GM19467 (cell line): ENCODE measurements around the gene S100A7A.
"Not testable (repeated sequence)": the region's sequence is repeated elsewhere in the genome, so short reads cannot be mapped to it uniquely, and the experiment has no call there.

ENCODE experiments used
- ATAC-seq: cut with Tn5 transposase; IDR thresholded peaks from one replicate; pipeline ENCODE4 v1.9.1; 2021; ENCODE audit warnings: mild to moderate bottlenecking, moderate library complexity; ENCODE audit not compliant: unreplicated experiment

Gene S100A7A

GRCh38 chr1:153395136-153395685 lies 21.1 kb upstream of the S100A7A start:
- ATAC-seq = no peak

DNA sequence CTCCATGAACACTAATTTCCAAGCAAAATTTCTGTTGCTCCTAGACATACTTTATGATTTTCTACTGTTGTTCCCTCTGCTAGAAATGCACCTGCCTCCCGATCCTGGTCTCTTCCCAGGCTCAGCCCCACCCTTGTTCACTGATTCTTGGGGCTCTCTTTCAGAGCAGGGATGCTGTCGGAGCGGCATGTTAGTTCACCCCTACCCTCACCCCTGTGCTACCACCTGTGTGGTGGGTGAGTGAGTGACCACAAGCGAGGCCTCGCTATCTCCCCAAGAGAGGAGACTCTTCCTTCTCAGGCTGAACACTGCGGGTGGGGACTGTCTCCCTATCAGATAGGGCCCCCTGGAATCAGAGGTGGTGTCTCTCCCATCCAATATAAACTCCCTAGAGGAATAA lies 20.5 kb upstream of the S100A7A start:
- ATAC-seq = no peak

DNA sequence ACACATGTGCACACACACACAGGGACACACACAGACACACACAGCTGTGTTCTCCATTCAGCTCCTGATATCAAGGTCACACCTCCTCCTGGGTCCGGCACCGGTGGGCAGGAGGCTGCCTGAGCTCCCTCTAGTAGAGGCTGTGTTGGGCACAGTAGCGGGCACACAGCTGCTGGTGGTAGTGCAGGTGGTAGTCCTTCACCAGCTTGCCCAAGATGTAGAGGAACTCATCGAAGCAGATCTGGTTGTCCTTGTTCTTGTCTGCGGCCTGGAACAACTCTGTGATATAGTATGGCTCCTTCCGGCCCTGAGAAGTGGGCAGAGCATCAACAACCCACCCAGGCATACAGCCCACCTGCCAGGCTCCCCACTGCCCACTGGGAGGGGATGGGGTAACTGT lies 19.9 kb upstream of the S100A7A start:
- ATAC-seq = no peak

DNA sequence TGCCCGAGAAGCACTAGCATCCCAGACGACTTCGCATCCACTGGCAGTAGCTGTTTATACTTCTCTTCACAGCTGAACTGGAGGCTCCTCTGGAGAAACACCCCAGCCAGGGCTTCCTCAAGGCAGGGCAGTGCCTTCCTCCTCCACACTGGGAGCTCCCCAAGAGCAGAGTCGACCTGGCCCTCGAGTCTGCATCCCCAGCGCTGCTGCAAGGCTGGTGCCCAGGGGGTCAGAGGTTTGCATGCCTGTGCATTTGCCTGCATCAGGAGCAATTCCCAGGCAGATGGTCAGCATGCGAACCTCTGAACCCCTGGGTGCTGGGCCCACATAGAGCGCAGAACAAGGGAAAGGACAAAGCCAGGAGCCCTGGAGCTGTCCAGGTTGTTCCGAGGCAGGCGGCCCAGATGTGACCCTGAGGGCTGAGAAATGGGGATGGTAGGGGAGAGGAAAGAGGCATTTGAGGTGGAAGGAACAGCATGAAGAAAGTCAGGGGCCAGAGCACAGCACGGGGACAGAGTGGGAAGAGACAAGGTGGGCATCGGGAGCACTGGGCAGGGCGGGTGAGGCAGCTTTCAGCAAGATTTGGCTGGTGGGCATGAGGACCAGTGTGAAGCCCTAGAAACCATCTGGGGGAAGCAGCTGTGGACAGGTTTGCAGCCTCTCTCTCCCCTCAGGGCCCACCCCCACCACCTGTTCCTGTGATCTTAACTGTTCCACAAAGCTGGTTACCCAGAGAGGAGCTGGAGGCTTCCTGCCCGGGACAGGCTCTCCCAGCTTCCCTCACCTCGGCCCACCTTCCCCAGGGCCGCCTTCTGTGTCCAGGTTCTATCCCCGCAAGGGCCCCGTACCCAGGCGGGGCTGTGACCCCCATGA lies 19.0 kb upstream of the S100A7A start:
- ATAC-seq = no peak

- no peak for ATAC-seq
These were observed 18.2 kb upstream of the S100A7A start for GRCh38 chr1:153397924-153398651.

- no peak for ATAC-seq
These were observed 16.8 kb upstream of the S100A7A start for GRCh38 chr1:153399401-153400055.

GRCh38 chr1:153400244-153400643 lies 16.1 kb upstream of the S100A7A start:
- no peak for ATAC-seq

- ATAC-seq = no peak
These were observed 14.9 kb upstream of the S100A7A start for GRCh38 chr1:153401461-153401860.

GRCh38 chr1:153402226-153402625 lies 14.1 kb upstream of the S100A7A start:
- no peak for ATAC-seq

DNA sequence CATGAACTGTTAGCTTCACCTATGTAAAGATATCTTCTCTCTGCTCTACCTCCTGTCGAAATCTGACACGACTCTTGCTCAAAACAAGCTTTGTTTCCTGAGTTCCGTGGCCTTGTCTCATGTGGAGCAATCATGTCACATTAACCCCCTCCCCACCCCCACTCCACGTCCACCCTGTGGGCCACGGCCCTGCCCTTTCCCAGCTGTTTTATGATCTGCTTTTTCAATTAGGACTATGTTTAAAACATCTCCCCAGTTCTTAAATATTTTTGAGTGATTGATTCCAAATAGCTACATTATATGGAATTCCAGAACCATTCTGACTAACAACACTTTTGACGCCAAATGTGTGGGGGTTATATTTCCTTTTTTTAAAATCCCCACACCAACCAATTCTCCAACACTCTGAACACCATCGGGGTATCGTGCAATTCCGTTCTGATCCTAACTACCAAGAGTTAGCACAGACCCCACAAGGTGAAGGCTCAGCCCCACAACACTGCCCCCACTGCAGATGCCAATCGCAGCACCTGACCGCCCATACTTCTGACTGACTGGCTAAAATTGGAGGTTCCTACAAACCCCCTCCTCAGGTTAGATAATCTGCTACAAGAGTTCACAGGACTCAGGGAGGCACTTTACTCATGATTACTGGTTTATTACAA lies 12.8 kb upstream of the S100A7A start:
- no peak for ATAC-seq

DNA sequence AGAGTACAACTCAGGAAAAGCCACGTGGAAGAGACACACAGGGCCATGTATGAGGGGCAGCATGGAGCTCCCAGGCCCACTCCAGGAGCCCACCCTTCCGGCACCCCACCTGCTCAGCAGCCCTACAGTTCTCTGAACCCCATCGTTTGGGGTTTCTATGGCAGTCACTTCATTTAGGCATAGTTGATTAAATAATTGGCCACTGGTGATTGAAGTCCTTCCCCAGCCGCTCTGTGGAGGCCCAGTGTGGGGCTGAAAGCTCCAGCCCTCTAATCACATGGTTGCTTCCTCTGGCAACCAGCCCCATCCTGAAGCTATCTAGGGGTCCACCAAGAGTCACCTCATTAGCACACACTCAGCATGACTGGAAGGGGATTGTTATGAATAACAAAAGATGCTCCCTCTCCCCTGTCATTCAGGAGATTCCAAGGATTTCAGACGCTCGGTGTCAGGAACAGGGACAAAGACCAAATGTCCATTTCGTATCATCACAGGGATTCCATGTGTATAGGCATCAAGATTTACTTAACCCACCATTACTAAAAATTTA lies 12.2 kb upstream of the S100A7A start:
- no peak for ATAC-seq

GRCh38 chr1:153404768-153405167 lies 11.6 kb upstream of the S100A7A start:
- ATAC-seq = no peak

DNA sequence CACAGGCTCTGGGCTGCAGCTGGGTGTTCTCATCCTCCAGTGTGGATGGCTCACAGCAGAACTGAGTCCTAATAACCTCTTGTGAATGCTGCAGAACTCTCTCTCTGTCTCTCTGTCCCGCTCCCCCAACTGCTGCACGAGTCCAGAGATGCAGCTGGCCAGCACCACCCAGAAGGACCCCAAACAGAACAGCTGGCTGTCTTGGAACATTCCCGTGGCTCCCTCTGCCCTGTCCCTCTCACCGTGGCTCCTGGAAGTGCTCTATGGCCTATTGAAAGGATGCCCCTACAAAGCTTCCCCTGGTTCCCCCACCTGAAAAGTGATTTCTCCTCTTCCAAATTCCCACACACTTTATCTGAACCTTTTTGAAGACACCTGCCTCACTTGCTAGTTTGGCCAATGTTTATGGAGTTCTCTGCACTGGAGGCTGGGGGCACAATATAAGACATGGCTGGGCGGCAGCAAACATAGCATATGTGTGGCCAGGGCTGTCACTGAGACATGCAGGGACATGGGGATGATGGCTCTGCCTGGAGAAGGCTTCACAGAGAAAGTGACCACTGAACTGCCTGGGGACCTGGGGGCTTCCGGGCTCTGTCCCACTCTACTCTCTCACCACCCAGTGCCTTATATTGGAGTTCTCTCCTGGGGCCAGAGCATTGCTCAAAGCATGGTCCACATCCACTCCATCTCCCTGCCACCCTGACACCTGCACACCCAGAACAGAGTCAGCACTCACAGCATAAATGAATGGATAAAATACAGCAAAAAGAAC lies 10.3 kb upstream of the S100A7A start:
- not testable (repeated sequence) for ATAC-seq

GRCh38 chr1:153407274-153407673 lies 9.0 kb upstream of the S100A7A start:
- not testable (repeated sequence) for ATAC-seq

GRCh38 chr1:153413961-153414360 lies 2.4 kb upstream of the S100A7A start:
- ATAC-seq = not testable (repeated sequence)

DNA sequence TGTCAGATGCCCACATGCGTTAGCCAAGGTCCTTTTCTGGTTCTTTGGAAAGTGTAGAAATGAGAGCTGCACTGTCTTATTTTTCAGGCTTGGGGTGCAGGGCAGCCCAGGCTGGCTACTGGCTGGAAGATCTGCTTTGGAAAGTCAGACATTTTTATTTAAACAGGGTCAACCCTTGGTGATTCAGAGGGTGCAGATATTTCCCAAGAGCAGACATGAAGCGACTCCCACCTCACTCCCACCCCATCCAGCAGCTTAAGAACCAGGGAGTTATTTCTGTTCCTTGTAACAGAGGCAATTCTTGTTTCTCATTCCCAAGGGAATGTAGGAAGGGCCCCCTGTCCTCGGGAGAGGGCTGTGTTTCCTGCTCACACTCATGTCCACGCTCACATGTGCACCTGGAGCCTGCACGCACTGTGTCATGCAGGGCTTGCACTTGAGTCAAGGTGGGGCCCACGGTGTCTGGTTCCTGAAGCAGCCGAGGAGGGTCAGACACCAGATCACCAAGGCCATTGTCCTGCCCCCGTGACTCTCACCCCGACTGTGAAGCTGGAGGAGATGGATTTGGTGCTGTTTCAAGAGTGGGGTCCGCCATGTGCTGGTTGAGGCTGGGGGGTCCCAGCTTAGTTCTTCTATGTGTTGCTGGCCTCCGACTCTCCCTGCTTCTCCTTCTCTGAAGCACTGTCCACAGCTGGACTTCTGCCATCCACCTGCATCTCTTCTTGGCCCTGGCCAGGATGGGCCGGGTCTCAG lies 992 bp downstream of the S100A7A start:
- no peak for ATAC-seq

DNA sequence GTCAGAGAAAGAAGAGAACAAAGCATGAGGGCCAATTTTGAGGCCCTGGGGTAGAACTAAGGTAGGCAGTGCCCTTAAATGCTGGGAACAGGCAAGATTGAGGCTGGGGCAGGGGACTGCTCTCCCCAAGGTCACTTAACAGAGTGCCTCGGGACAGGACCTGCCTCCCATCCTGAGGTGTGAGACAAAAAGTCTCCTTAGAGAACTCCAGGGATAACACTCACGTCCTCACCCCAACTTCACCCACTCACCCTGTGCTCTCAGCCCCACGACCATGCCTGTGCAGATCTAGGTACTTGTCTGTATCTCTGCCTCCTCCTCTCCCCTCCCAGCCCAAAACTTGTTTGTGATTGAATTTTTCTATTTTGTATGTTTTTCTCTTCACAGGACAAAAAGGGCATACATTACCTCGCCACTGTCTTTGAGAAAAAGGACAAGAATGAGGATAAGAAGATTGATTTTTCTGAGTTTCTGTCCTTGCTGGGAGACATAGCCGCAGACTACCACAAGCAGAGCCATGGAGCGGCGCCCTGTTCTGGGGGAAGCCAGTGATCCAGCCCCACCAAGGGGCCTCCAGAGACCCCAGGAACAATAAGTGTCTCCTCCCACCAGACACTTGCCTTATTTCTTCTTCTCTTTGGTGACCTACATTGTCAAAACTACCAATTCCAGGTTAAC lies 2.6 kb downstream of the S100A7A start:
- ATAC-seq = not testable (repeated sequence)

DNA sequence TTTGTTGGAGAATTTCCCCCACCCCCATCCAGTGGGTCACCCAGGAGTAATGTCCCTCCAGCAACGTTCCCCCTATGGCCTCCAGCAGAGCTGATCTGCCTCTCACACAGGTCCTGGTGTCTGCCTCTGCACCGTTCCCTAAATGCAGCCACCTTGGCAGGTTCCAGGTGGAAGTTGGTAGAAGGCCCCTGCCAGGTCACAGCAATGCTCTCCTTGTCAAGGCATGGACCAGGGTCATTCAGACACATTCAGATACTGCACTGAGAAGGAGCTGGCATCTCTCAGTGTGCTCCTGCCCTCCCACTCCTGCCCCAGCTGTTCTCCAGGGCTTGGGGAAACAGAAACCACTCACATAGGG lies 3.1 kb downstream of the S100A7A start:
- not testable (repeated sequence) for ATAC-seq

- ATAC-seq = no peak
These were observed 4.0 kb downstream of the S100A7A start for GRCh38 chr1:153420306-153420705.
